WTC11 (cell line): ENCODE data around the gene SBF2.

Source experiments
- NR2C2 ChIP-seq: sonication (generic); formaldehyde crosslinking; IDR thresholded peaks from 2 replicates; pipeline ENCODE4 v1.8.0; 2022; ENCODE audit warnings: mild to moderate bottlenecking, missing genetic modification reagents
- TF ChIP-seq, protein P1 (sequence below): fragments of 200-600 bp; IDR thresholded peaks from 2 replicates; pipeline ENCODE4 v1.8.0; 2022; ENCODE audit warnings: antibody characterized with exemption
- TF ChIP-seq, protein P2 (sequence below): sonication (generic); formaldehyde crosslinking; IDR thresholded peaks from 2 replicates; pipeline ENCODE4 v1.8.1; 2023; ENCODE audit warnings: mild to moderate bottlenecking, missing genetic modification reagents, moderate library complexity
- TF ChIP-seq, protein P3 (sequence below): sonication (generic); formaldehyde crosslinking; conservative IDR thresholded peaks from 2 replicates; pipeline ENCODE4 v1.8.1; 2022; ENCODE audit warnings: mild to moderate bottlenecking, missing genetic modification reagents
- TF ChIP-seq, protein P4 (sequence below): sonication (generic); formaldehyde crosslinking; conservative IDR thresholded peaks from 2 replicates; pipeline ENCODE4 v1.8.1; 2023; ENCODE audit warnings: mild to moderate bottlenecking, low read depth, missing genetic modification reagents, moderate library complexity

DNA sequence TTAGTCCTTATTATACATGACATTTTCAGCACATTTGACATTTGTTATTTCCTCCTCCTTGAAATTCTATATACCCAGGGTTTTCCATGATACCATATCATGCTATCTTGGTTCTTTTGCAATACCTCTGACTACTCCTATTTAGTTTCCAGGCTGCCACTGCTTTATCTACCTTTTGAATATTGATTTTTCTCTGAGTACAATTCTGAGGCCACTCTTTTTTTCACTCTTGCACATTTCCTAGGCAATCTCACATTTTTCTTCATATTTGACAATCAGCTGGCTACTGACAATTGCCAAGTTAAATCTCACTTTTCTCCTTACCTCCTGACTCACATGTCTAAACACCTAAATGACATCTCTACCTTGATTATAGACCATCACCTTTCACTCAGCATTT lies 11.9 kb downstream of the SBF2 start:
- TF ChIP-seq, protein P1, sequence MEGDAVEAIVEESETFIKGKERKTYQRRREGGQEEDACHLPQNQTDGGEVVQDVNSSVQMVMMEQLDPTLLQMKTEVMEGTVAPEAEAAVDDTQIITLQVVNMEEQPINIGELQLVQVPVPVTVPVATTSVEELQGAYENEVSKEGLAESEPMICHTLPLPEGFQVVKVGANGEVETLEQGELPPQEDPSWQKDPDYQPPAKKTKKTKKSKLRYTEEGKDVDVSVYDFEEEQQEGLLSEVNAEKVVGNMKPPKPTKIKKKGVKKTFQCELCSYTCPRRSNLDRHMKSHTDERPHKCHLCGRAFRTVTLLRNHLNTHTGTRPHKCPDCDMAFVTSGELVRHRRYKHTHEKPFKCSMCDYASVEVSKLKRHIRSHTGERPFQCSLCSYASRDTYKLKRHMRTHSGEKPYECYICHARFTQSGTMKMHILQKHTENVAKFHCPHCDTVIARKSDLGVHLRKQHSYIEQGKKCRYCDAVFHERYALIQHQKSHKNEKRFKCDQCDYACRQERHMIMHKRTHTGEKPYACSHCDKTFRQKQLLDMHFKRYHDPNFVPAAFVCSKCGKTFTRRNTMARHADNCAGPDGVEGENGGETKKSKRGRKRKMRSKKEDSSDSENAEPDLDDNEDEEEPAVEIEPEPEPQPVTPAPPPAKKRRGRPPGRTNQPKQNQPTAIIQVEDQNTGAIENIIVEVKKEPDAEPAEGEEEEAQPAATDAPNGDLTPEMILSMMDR, result no peak
- TF ChIP-seq, protein P2, sequence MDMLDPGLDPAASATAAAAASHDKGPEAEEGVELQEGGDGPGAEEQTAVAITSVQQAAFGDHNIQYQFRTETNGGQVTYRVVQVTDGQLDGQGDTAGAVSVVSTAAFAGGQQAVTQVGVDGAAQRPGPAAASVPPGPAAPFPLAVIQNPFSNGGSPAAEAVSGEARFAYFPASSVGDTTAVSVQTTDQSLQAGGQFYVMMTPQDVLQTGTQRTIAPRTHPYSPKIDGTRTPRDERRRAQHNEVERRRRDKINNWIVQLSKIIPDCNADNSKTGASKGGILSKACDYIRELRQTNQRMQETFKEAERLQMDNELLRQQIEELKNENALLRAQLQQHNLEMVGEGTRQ (CRISPR knock-in tag), result no peak
- no peak for TF ChIP-seq NR2C2 (CRISPR knock-in tag)
- TF ChIP-seq, protein P3, sequence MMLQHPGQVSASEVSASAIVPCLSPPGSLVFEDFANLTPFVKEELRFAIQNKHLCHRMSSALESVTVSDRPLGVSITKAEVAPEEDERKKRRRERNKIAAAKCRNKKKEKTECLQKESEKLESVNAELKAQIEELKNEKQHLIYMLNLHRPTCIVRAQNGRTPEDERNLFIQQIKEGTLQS (CRISPR knock-in tag), result no peak
- TF ChIP-seq, protein P4, sequence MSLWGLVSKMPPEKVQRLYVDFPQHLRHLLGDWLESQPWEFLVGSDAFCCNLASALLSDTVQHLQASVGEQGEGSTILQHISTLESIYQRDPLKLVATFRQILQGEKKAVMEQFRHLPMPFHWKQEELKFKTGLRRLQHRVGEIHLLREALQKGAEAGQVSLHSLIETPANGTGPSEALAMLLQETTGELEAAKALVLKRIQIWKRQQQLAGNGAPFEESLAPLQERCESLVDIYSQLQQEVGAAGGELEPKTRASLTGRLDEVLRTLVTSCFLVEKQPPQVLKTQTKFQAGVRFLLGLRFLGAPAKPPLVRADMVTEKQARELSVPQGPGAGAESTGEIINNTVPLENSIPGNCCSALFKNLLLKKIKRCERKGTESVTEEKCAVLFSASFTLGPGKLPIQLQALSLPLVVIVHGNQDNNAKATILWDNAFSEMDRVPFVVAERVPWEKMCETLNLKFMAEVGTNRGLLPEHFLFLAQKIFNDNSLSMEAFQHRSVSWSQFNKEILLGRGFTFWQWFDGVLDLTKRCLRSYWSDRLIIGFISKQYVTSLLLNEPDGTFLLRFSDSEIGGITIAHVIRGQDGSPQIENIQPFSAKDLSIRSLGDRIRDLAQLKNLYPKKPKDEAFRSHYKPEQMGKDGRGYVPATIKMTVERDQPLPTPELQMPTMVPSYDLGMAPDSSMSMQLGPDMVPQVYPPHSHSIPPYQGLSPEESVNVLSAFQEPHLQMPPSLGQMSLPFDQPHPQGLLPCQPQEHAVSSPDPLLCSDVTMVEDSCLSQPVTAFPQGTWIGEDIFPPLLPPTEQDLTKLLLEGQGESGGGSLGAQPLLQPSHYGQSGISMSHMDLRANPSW (CRISPR knock-in tag), result no peak
